Panc1 (cell line): Measurements from ENCODE around the gene KCTD1. TPM values are rescaled to one million over a fixed set of nuclear protein-coding genes. Genes with fewer than 3 reads are reported as not detected.

ENCODE experiments used
- ATAC-seq: fragments of 200-7000 bp; cut with Tn5 transposase; 2 replicates; pipeline ENCODE4 v1.9.1; 2020; ENCODE audit warnings: mild to moderate bottlenecking, moderate library complexity
- BruUV-seq: library from RNA; stranded (reverse); fragments of 400-500 nt; replicated peaks from 2 replicates; lab custom pipeline; 2021; lab: Mats Ljungman, UMichigan
- CTCF ChIA-PET: fragments of 300-600 bp; sonication (Branson Sonifier 250); formaldehyde crosslinking; loops from one replicate; lab custom pipeline; 2022; ENCODE audit warnings: antibody characterized with exemption; lab: Charles Lee
- POLR2A ChIA-PET: fragments of 300-600 bp; sonication (Branson Sonifier 250); formaldehyde crosslinking; loops from one replicate; lab custom pipeline; 2022; ENCODE audit warnings: antibody characterized with exemption; lab: Charles Lee
- DNase-seq: peaks from one replicate; pipeline ENCODE4 v3.0.0-alpha.2; 2010; ENCODE audit warnings: low read depth, low spot score
- H3K27ac ChIP-seq: 2 replicates; pipeline ENCODE4 v1.5.1; 2011; ENCODE audit warnings: mild to moderate bottlenecking, low read length, inconsistent platforms
- H3K27me3 ChIP-seq: fragments of 200-500 bp; sonication (Bioruptor generic); 2 replicates; pipeline ENCODE4 v1.6.0; 2014; ENCODE audit warnings: low read length, inconsistent platforms; ENCODE audit not compliant: control insufficient read depth, insufficient read depth
- H3K36me3 ChIP-seq: fragments of 200-500 bp; sonication (Bioruptor generic); 2 replicates; pipeline ENCODE4 v1.5.1; 2014; ENCODE audit warnings: inconsistent platforms, mild to moderate bottlenecking, low read length, moderate library complexity; ENCODE audit not compliant: control insufficient read depth, insufficient read depth
- H3K4me1 ChIP-seq: 2 replicates; pipeline ENCODE4 v1.5.1; 2011; ENCODE audit warnings: inconsistent platforms, mild to moderate bottlenecking, low read length, moderate library complexity; ENCODE audit not compliant: control insufficient read depth, insufficient read depth
- H3K4me3 ChIP-seq, 2 experiments: 2 replicates each; pipeline ENCODE4 v1.5.1; 2011 to 2012; ENCODE audit warnings: low read depth in 2 of 2, low read length in 2 of 2, mild to moderate bottlenecking in 2 of 2, inconsistent platforms in 1 of 2, moderate library complexity in 1 of 2
- H3K9me3 ChIP-seq: fragments of 200-500 bp; sonication (Bioruptor generic); 2 replicates; pipeline ENCODE4 v1.5.1; 2014; ENCODE audit warnings: low read depth, mild to moderate bottlenecking, inconsistent platforms, low read length, moderate library complexity; ENCODE audit not compliant: control insufficient read depth, insufficient read depth
- POLR2AphosphoS5 ChIP-seq: IDR thresholded peaks from 2 replicates; pipeline ENCODE4 v1.6.1; 2012; ENCODE audit warnings: mild to moderate bottlenecking, low read depth, low read length, moderate library complexity
- SIN3A ChIP-seq: IDR thresholded peaks from 2 replicates; pipeline ENCODE4 v1.6.1; 2012; ENCODE audit warnings: low read depth, mild to moderate bottlenecking, low read length, moderate library complexity, borderline replicate concordance; ENCODE audit not compliant: insufficient read depth
- TCF7L2 ChIP-seq: IDR thresholded peaks from 2 replicates; pipeline ENCODE4 v1.6.1; 2011; ENCODE audit warnings: mild to moderate bottlenecking, low read depth, low read length, inconsistent platforms
- in situ Hi-C: cut with HindIII; loops from 2 replicates; pipeline ENCODE4 v1.10.0; 2016; ENCODE audit warnings: low sequenced_read_pairs, low pct_unique_long_range_greater_than_20kb
- intact Hi-C: fragments of 100-400 bp; cut with micrococcal nuclease; formaldehyde crosslinking; loops from one replicate; pipeline ENCODE4 v1.10.0; 2022; ENCODE audit not compliant: unreplicated experiment
- total RNA-seq: library from RNA; stranded (reverse); gene quantifications from one replicate; pipeline ENCODE4 v1.2.1, GENCODE V29; 2021; ENCODE audit not compliant: unreplicated experiment
- TF ChIP-seq, protein P1 (sequence below), 2 experiments: IDR thresholded peaks; 2 replicates each; pipeline ENCODE4 v1.6.1; 2011 to 2012; ENCODE audit warnings: low read depth in 2 of 2, control low read depth in 1 of 2, low read length in 1 of 2, mild to moderate bottlenecking in 1 of 2, moderate library complexity in 1 of 2; ENCODE audit not compliant: insufficient read depth in 1 of 2
- TF ChIP-seq, protein P2 (sequence below): fragments of 450-650 bp; IDR thresholded peaks from 2 replicates; pipeline ENCODE4 v1.5.1; 2017; ENCODE audit warnings: mild to moderate bottlenecking

Gene KCTD1
- total RNA-seq, 1 experiment from 2014 or later: 34.4 TPM

DNA sequence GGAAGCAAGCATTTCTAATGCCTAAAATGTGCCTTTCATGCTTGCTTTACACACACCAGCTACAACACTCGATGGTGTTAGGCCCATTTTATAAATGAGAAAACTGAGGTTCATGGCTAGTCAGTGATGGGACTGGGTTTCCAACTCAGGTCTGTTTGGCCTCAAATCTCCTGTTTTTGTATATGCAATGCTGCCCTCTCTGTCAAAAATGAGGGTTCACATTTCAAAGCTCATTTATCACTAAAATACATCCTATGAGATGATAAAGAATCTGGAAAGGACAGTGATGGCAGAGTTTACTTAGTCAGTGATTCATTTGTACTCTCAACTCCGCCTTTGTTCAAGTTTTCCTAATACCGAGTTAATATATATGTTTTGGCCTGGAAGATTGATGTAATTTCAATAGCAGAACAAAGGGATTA lies 92.3 kb downstream of the KCTD1 start:
- ChIA-PET CTCF (no interaction called here), POLR2A (no interaction called here)
- DNase-seq (no peak), ATAC-seq (no peak)
- Histone ChIP-seq H3K4me3 (no peak overlapping the region), H3K36me3 (no peaks in the 10 kb centered on the region; the same call in 1 of the 2 replicates), H3K27ac (no peak overlapping the region), H3K9me3 (no peaks in the 10 kb centered on the region), H3K27me3 (no peaks in the 10 kb centered on the region), H3K4me1 (no peaks in the 10 kb centered on the region)
- TF ChIP-seq, protein P1, sequence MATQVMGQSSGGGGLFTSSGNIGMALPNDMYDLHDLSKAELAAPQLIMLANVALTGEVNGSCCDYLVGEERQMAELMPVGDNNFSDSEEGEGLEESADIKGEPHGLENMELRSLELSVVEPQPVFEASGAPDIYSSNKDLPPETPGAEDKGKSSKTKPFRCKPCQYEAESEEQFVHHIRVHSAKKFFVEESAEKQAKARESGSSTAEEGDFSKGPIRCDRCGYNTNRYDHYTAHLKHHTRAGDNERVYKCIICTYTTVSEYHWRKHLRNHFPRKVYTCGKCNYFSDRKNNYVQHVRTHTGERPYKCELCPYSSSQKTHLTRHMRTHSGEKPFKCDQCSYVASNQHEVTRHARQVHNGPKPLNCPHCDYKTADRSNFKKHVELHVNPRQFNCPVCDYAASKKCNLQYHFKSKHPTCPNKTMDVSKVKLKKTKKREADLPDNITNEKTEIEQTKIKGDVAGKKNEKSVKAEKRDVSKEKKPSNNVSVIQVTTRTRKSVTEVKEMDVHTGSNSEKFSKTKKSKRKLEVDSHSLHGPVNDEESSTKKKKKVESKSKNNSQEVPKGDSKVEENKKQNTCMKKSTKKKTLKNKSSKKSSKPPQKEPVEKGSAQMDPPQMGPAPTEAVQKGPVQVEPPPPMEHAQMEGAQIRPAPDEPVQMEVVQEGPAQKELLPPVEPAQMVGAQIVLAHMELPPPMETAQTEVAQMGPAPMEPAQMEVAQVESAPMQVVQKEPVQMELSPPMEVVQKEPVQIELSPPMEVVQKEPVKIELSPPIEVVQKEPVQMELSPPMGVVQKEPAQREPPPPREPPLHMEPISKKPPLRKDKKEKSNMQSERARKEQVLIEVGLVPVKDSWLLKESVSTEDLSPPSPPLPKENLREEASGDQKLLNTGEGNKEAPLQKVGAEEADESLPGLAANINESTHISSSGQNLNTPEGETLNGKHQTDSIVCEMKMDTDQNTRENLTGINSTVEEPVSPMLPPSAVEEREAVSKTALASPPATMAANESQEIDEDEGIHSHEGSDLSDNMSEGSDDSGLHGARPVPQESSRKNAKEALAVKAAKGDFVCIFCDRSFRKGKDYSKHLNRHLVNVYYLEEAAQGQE (IDR thresholded peaks at IDR 0.05; ENCODE audit: insufficient read depth in 1 of 2, low read depth in 2 of 2, low read length in 1 of 2): no peak
- BruUV-seq: no TSS peak
- in situ Hi-C loops (no loop called here), intact Hi-C loops (no loop called here)

DNA sequence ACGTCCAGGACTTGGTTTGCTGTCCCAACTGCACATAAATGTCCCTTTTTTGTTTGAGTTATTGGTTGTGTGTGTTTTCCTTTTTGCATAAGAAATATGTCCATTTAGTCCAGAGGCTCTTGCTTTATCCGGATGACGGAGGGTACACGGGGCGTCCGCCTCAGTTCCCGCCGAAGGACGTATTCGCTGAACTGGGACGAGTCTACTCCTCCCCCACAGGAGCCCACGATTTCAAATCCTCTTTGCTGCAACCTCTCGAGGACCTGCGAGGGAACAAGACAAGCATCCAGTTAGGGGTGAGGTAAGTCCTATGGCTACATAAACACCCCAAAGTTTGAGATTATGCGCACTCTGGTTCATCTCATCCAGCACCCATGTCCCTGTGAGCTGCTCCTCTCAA lies 92.7 kb downstream of the KCTD1 start:
- no peak overlapping the region for H3K27ac ChIP-seq
- intact Hi-C loops: no loop called here
- ChIA-PET POLR2A (no interaction called here), CTCF (no interaction called here)
- in situ Hi-C loops: no loop called here
- no peaks in the 10 kb centered on the region for H3K27me3 ChIP-seq
- TF ChIP-seq, protein P1 (IDR thresholded peaks at IDR 0.05; ENCODE audit: insufficient read depth in 1 of 2, low read depth in 2 of 2, low read length in 1 of 2): no peak
- TF ChIP-seq, protein P2, sequence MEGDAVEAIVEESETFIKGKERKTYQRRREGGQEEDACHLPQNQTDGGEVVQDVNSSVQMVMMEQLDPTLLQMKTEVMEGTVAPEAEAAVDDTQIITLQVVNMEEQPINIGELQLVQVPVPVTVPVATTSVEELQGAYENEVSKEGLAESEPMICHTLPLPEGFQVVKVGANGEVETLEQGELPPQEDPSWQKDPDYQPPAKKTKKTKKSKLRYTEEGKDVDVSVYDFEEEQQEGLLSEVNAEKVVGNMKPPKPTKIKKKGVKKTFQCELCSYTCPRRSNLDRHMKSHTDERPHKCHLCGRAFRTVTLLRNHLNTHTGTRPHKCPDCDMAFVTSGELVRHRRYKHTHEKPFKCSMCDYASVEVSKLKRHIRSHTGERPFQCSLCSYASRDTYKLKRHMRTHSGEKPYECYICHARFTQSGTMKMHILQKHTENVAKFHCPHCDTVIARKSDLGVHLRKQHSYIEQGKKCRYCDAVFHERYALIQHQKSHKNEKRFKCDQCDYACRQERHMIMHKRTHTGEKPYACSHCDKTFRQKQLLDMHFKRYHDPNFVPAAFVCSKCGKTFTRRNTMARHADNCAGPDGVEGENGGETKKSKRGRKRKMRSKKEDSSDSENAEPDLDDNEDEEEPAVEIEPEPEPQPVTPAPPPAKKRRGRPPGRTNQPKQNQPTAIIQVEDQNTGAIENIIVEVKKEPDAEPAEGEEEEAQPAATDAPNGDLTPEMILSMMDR: no peak
- TF ChIP-seq TCF7L2 (no peak), SIN3A (no peak), POLR2AphosphoS5 (no peak)
- H3K36me3 ChIP-seq: no peaks in the 10 kb centered on the region; the same call in 1 of the 2 replicates
- H3K9me3 ChIP-seq: no peaks in the 10 kb centered on the region
- DNase-seq (no peak), ATAC-seq (no peak)
- no peaks in the 10 kb centered on the region for H3K4me1 ChIP-seq
- no peak overlapping the region for H3K4me3 ChIP-seq
- no TSS peak for BruUV-seq
